H1 (cell line): ENCODE data around the gene KLHDC4. TPM values are rescaled to one million over a fixed set of nuclear protein-coding genes. Genes with fewer than 3 reads are reported as not detected.

Experiments
- CTCF ChIA-PET: fragments of 300-600 bp; sonication (Branson Sonifier 250); formaldehyde crosslinking; loops from one replicate; lab custom pipeline; 2021; ENCODE audit not compliant: partially characterized antibody; lab: Charles Lee
- POLR2A ChIA-PET: fragments of 300-600 bp; sonication (Branson Sonifier 250); formaldehyde crosslinking; loops from one replicate; lab custom pipeline; 2021; ENCODE audit warnings: inconsistent platforms; ENCODE audit not compliant: partially characterized antibody; lab: Charles Lee
- DNase-seq, 2 experiments: peaks; one replicate each; pipeline versions ENCODE4 v3.0.0 to v3.0.0-alpha.2; 2010 to 2022; ENCODE audit warnings: low spot score in 2 of 2, low read depth in 1 of 2, mixed read lengths in 1 of 2
- FAIRE-seq: peaks from 2 replicates; lab custom pipeline; 2011; peaks lifted over from hg19 to GRCh38; lab: Jason Lieb, UNC
- H2AFZ ChIP-seq: 2 replicates; pipeline ENCODE4 v1.8.1; 2012; ENCODE audit warnings: low read length, inconsistent platforms
- H2AK5ac ChIP-seq: 2 replicates; pipeline ENCODE4 v1.6.1; 2013; ENCODE audit warnings: low read depth, low read length
- H2BK120ac ChIP-seq: replicated peaks from 2 replicates; pipeline ENCODE3; 2013; ENCODE audit warnings: low read depth, low read length, inconsistent platforms
- H2BK12ac ChIP-seq: 2 replicates; pipeline ENCODE4 v1.6.1; 2013; ENCODE audit warnings: low read depth, low read length
- H2BK15ac ChIP-seq: 2 replicates; pipeline ENCODE4 v1.6.1; 2013; ENCODE audit warnings: low read length
- H2BK20ac ChIP-seq: 2 replicates; pipeline ENCODE4 v1.6.1; 2013; ENCODE audit warnings: low read length
- H2BK5ac ChIP-seq: 2 replicates; pipeline ENCODE4 v1.6.1; 2013; ENCODE audit warnings: low read depth, low read length
- H3K14ac ChIP-seq: 2 replicates; pipeline ENCODE4 v1.6.1; 2013; ENCODE audit warnings: inconsistent platforms; ENCODE audit not compliant: insufficient read length
- H3K18ac ChIP-seq: 2 replicates; pipeline ENCODE4 v1.6.1; 2013; ENCODE audit warnings: low read length; ENCODE audit errors: extremely low read depth
- H3K23ac ChIP-seq: 2 replicates; pipeline ENCODE4 v1.6.1; 2013; ENCODE audit warnings: inconsistent platforms; ENCODE audit not compliant: insufficient read length
- H3K23me2 ChIP-seq: 2 replicates; pipeline ENCODE4 v1.6.1; 2013; ENCODE audit warnings: low read depth, low read length
- H3K27ac ChIP-seq: 2 replicates; pipeline ENCODE4 v1.6.1; 2011; ENCODE audit warnings: low read depth, low read length, inconsistent platforms
- H3K27me3 ChIP-seq, 4 experiments: replicated peaks in 1 of 4; 1 replicate in 1 of 4; 2 replicates in 3 of 4; pipeline versions ENCODE4 v1.6.1 to v1.8.1; 2011 to 2013; ENCODE audit warnings: low read length in 3 of 4, mild to moderate bottlenecking in 3 of 4, inconsistent platforms in 2 of 4, mixed read lengths in 2 of 4, moderate library complexity in 1 of 4; ENCODE audit not compliant: control insufficient read depth in 3 of 4, insufficient read depth in 3 of 4; ENCODE audit errors: extremely low read depth in 1 of 4
- H3K36me3 ChIP-seq, 4 experiments: 2 replicates each; pipeline versions ENCODE4 v1.6.1 to v1.8.1; 2011 to 2013; ENCODE audit warnings: mild to moderate bottlenecking in 4 of 4, low read length in 3 of 4, moderate library complexity in 2 of 4, control low read depth in 1 of 4, inconsistent platforms in 1 of 4; ENCODE audit not compliant: insufficient read depth in 4 of 4, control insufficient read depth in 2 of 4
- H3K4ac ChIP-seq: replicated peaks from 2 replicates; pipeline ENCODE3; 2013; ENCODE audit warnings: low read length, low read depth, mixed read lengths, inconsistent platforms; ENCODE audit not compliant: insufficient read length
- H3K4me1 ChIP-seq, 4 experiments: replicated peaks in 1 of 4; 1 replicate in 1 of 4; 2 replicates in 3 of 4; pipeline versions ENCODE4 v1.6.1 to v1.8.1; 2011 to 2013; ENCODE audit warnings: low read length in 3 of 4, inconsistent platforms in 2 of 4, mixed read lengths in 1 of 4; ENCODE audit not compliant: insufficient read depth in 4 of 4, control insufficient read depth in 3 of 4
- H3K4me2 ChIP-seq, 2 experiments: 2 replicates each; pipeline versions ENCODE4 v1.6.1 to v1.8.1; 2011 to 2013; ENCODE audit warnings: low read depth in 2 of 2, low read length in 2 of 2, control low read depth in 1 of 2, inconsistent platforms in 1 of 2, mild to moderate bottlenecking in 1 of 2; ENCODE audit not compliant: insufficient read depth in 1 of 2
- H3K4me3 ChIP-seq, 4 experiments: fragments of 200-600, 300-600 bp in 1 of 4; sonication (generic), shearing (Covaris generic), sonication (Bioruptor Twin) in 1 of 4; 2 replicates each; pipeline versions ENCODE4 v1.5.1 to v1.8.1; 2011 to 2016; ENCODE audit warnings: low read length in 4 of 4, low read depth in 3 of 4, control low read depth in 2 of 4, inconsistent platforms in 2 of 4, mild to moderate bottlenecking in 2 of 4, mixed read lengths in 1 of 4, moderate library complexity in 1 of 4; ENCODE audit not compliant: insufficient read depth in 2 of 4; ENCODE audit errors: extremely low read depth in 1 of 4
- H3K56ac ChIP-seq: replicated peaks from 2 replicates; pipeline ENCODE3; 2013; ENCODE audit warnings: low read depth, mild to moderate bottlenecking, mixed read lengths, low read length, inconsistent platforms; ENCODE audit not compliant: insufficient read length
- H3K79me1 ChIP-seq: 2 replicates; pipeline ENCODE4 v1.6.1; 2013; ENCODE audit warnings: low read depth, low read length, control low read depth
- H3K79me2 ChIP-seq, 2 experiments: 2 replicates each; pipeline versions ENCODE4 v1.6.1 to v1.8.1; 2012 to 2013; ENCODE audit warnings: low read length in 2 of 2, mild to moderate bottlenecking in 2 of 2, inconsistent platforms in 1 of 2; ENCODE audit not compliant: insufficient read depth in 2 of 2, control insufficient read depth in 1 of 2
- H3K9ac ChIP-seq, 4 experiments: replicated peaks in 1 of 4; 1 replicate in 1 of 4; 2 replicates in 3 of 4; pipeline versions ENCODE4 v1.6.1 to v1.8.1; 2011 to 2013; ENCODE audit warnings: low read depth in 3 of 4, low read length in 3 of 4, control low read depth in 2 of 4, mild to moderate bottlenecking in 2 of 4, moderate library complexity in 2 of 4, inconsistent platforms in 1 of 4; ENCODE audit errors: extremely low read depth in 1 of 4
- H3K9me3 ChIP-seq, 2 experiments: 2 replicates each; pipeline versions ENCODE4 v1.6.1 to v1.8.1; 2012 to 2013; ENCODE audit warnings: mild to moderate bottlenecking in 2 of 2, moderate library complexity in 2 of 2, control low read depth in 1 of 2, inconsistent platforms in 1 of 2, low read depth in 1 of 2, low read length in 1 of 2, mixed read lengths in 1 of 2; ENCODE audit not compliant: insufficient read depth in 2 of 2
- H4K20me1 ChIP-seq, 2 experiments: replicated peaks in 1 of 2; 2 replicates each; pipeline versions ENCODE3 to v1.8.1; 2011 to 2013; ENCODE audit warnings: inconsistent platforms in 2 of 2, low read length in 2 of 2, mild to moderate bottlenecking in 1 of 2; ENCODE audit not compliant: insufficient read depth in 2 of 2, control insufficient read depth in 1 of 2
- H4K5ac ChIP-seq: 2 replicates; pipeline ENCODE4 v1.6.1; 2013; ENCODE audit warnings: low read length, low read depth, mixed read lengths, inconsistent platforms; ENCODE audit not compliant: insufficient read length
- H4K8ac ChIP-seq: 2 replicates; pipeline ENCODE4 v1.8.0; 2013; ENCODE audit warnings: mild to moderate bottlenecking, moderate library complexity, low read length, inconsistent platforms; ENCODE audit not compliant: insufficient read depth; ENCODE audit errors: extremely low read depth
- H4K91ac ChIP-seq: replicated peaks from 2 replicates; pipeline ENCODE3; 2013; ENCODE audit warnings: low read length, mixed read lengths, inconsistent platforms; ENCODE audit not compliant: insufficient read length
- BRCA1 ChIP-seq: IDR thresholded peaks from 2 replicates; pipeline ENCODE4 v1.6.1; 2012; ENCODE audit warnings: low read depth, low read length, improper control_type of control experiment
- HDAC6 ChIP-seq: IDR thresholded peaks from one replicate; pipeline ENCODE4 v1.7.1; 2012; ENCODE audit warnings: low read depth, mild to moderate bottlenecking, inconsistent platforms, low read length, moderate library complexity
- NANOG ChIP-seq: IDR thresholded peaks from 2 replicates; pipeline ENCODE4 v1.6.1; 2011; ENCODE audit warnings: low read length, low read depth, mild to moderate bottlenecking, inconsistent platforms; ENCODE audit not compliant: insufficient read depth, poor library complexity, severe bottlenecking
- RAD21 ChIP-seq, 2 experiments: IDR thresholded peaks in 1 of 2; conservative IDR thresholded peaks in 1 of 2; 2 replicates each; pipeline ENCODE4 v1.6.1; 2011; ENCODE audit warnings: low read depth in 2 of 2, low read length in 2 of 2, improper control_type of control experiment in 1 of 2, inconsistent platforms in 1 of 2, mild to moderate bottlenecking in 1 of 2, moderate library complexity in 1 of 2
- RBBP5 ChIP-seq: IDR thresholded peaks from 2 replicates; pipeline ENCODE4 v1.7.1; 2012; ENCODE audit warnings: low read depth, mild to moderate bottlenecking, inconsistent platforms, low read length, moderate library complexity, borderline replicate concordance
- SRF ChIP-seq: IDR thresholded peaks from 2 replicates; pipeline ENCODE4 v1.6.1; 2011; ENCODE audit warnings: mild to moderate bottlenecking, low read depth, low read length, moderate library complexity
- WGBS, 2 experiments: shearing (Covaris generic) in 1 of 2; methylation state at CpG; one replicate each; pipeline versions ENCODE4 v1.1.6 to v1.1.7; 2013 to 2015; ENCODE audit warnings: low lambda C conversion rate in 2 of 2, mixed read lengths in 2 of 2, inconsistent platforms in 1 of 2, low coverage in 1 of 2, missing lambda C conversion rate in 1 of 2; ENCODE audit not compliant: insufficient replicate concordance in 2 of 2, insufficient coverage in 1 of 2, insufficient read length in 1 of 2; ENCODE audit errors: extremely low coverage in 1 of 2, missing lambda C conversion rate in 1 of 2; 5-methylcytosine and 5-hydroxymethylcytosine counted together
- polyA plus RNA-seq, 7 experiments: library from polyadenylated mRNA; depleted of rRNA in 3 of 7; stranded (reverse) in 5 of 7; unstranded in 2 of 7; fragments of >200 nt in 5 of 7; fragments of 200-250 nt in 2 of 7; gene quantifications; 1 replicate in 5 of 7; 2 replicates in 1 of 7; 4 replicates in 1 of 7; pipeline versions ENCODE4 v1.2.1 to v1.2.3, GENCODE V29; 2011 to 2013; ENCODE audit warnings: missing spikeins in 2 of 7, mixed read lengths in 2 of 7
- total RNA-seq: library from RNA; stranded (reverse); fragmentation: NEBNext Ultra II Directional; extraction: Animal tissue kit (Norgen Biotek cat#: 25700); gene quantifications from 2 replicates; pipeline ENCODE4 v1.2.1, GENCODE V29; 2021
- TF ChIP-seq, protein P1 (sequence below): IDR thresholded peaks from 2 replicates; pipeline ENCODE4 v1.6.1; 2011; ENCODE audit warnings: low read length, improper control_type of control experiment

The KLHDC4 gene
- total and polyA plus RNA-seq, 2 of the 8 experiments (the other 6 are each of a cell fraction or from before 2014, with no cell fraction given) = 23.7 to 63.9 TPM

DNA sequence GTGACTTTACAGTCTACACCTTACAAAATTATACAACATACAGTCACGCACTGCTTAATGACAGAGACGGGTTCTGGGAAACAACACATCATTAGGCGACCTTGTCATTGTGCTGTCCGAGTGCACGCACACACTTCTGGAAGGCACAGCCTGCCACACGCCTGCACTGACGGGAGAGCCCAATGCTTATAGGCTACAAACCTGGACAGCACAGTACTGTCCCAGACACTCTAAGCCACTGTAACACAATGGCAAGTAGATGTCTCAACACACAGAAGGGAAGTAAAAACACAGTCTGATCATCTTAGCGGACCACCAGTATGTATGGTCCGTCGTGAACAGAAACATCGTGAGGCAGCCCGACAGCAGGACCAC lies 29.8 kb downstream of the KLHDC4 start:
- Histone ChIP-seq H3K79me2 (peaks cover 4 to 42% of the 10 kb centered on the region in 2 experiments; a peak in 3 of 4 replicates), H3K9ac (no peak overlapping the region), H4K91ac (no peak overlapping the region), H3K56ac (no peak overlapping the region), H3K79me1 (peaks cover 17% of the 10 kb centered on the region), H3K4me3 (no peak overlapping the region), H2BK15ac (no peak overlapping the region), H2BK5ac (no peak overlapping the region), H3K27me3 (no peaks in the 10 kb centered on the region), H3K14ac (no peak overlapping the region), H3K4me2 (no peak overlapping the region), H3K18ac (no peak overlapping the region), H4K8ac (no peak overlapping the region), H3K4me1 (peaks cover 0 to 2% (median under 1%) of the 10 kb centered on the region in 4 experiments; a peak in 2 of 7 replicates), H2BK120ac (no peak overlapping the region), H3K4ac (no peak overlapping the region), H2BK20ac (no peak overlapping the region), H2AK5ac (no peak overlapping the region), H3K36me3 (peaks cover 2 to 11% (median 4%) of the 10 kb centered on the region in 4 experiments; a peak in 5 of 8 replicates), H2AFZ (no peak overlapping the region), H4K20me1 (peaks cover 15 to 30% of the 10 kb centered on the region in 2 experiments), H3K23ac (no peak overlapping the region), H4K5ac (no peak overlapping the region), H3K9me3 (no peaks in the 10 kb centered on the region), H3K23me2 (peaks cover 7% of the 10 kb centered on the region; the same call in 1 of the 2 replicates), H3K27ac (no peak overlapping the region), H2BK12ac (no peak overlapping the region)
- TF ChIP-seq, protein P1, sequence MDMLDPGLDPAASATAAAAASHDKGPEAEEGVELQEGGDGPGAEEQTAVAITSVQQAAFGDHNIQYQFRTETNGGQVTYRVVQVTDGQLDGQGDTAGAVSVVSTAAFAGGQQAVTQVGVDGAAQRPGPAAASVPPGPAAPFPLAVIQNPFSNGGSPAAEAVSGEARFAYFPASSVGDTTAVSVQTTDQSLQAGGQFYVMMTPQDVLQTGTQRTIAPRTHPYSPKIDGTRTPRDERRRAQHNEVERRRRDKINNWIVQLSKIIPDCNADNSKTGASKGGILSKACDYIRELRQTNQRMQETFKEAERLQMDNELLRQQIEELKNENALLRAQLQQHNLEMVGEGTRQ = no peak
- no peak for TF ChIP-seq RBBP5
- TF ChIP-seq NANOG = no peak
- TF ChIP-seq BRCA1 = no peak
- no peak for TF ChIP-seq HDAC6
- no peak for TF ChIP-seq RAD21 (IDR thresholded peaks at IDR 0.05 in 1 of 2, conservative IDR thresholded peaks at IDR 0.05 in 1 of 2; ENCODE audit: low read depth in 2 of 2, low read length in 2 of 2)
- TF ChIP-seq SRF = no peak
- 97% methylated on average over 12 of the region's 12 CpGs; no CpG with 5 or more reads in 1 of the 2 experiments for WGBS, 2 experiments
- FAIRE-seq (no peak), DNase-seq (no peak)
- ChIA-PET CTCF (interaction anchor here (0.6 kb wide), 1 partner anchor 137 kb away, joined by 3 read pairs; no protein-coding TSS in a partner anchor), POLR2A (interaction anchor here (5.4 kb wide), 1 partner anchor 14 kb away, joined by 39 read pairs; no protein-coding TSS in a partner anchor)
